HFFc6 (cell line): ENCODE measurements around the gene RPS27. TPM values are rescaled to one million over a fixed set of nuclear protein-coding genes. Genes with fewer than 3 reads are reported as not detected.

Source experiments
- DNase-seq: peaks from one replicate; pipeline ENCODE4 v3.0.0-alpha.2; 2018
- H3K27ac Mint-ChIP-seq: 2 replicates; pipeline ENCODE4 v1.8.0; 2020; ENCODE audit warnings: mild to moderate bottlenecking, mixed read lengths
- H3K27me3 Mint-ChIP-seq: 2 replicates; pipeline ENCODE4 v1.8.0; 2021; ENCODE audit warnings: mild to moderate bottlenecking, moderate library complexity, mixed read lengths; ENCODE audit not compliant: insufficient read depth
- H3K36me3 Mint-ChIP-seq: 2 replicates; pipeline ENCODE4 v1.8.0; 2021; ENCODE audit warnings: low read depth, mixed read lengths
- H3K4me1 Mint-ChIP-seq: 2 replicates; pipeline ENCODE4 v1.8.0; 2020; ENCODE audit warnings: low read depth, mixed read lengths
- H3K4me3 Mint-ChIP-seq: 2 replicates; pipeline ENCODE4 v1.8.0; 2020; ENCODE audit warnings: mild to moderate bottlenecking, moderate library complexity, mixed read lengths
- H3K9me3 Mint-ChIP-seq: 2 replicates; pipeline ENCODE4 v1.8.0; 2020; ENCODE audit warnings: mild to moderate bottlenecking, mixed read lengths
- total RNA-seq, 6 experiments: library from RNA; stranded (reverse); fragmentation: NEBNext Ultra II Directional; extraction: Animal tissue kit (Norgen Biotek cat#: 25700); gene quantifications; 2 replicates in 1 of 6; 3 replicates in 5 of 6; pipeline ENCODE4 v1.2.3, GENCODE V29; 2021
- TF ChIP-seq, protein P1 (sequence below): fragments of 200-600 bp; sonication (generic); IDR thresholded peaks from 2 replicates; pipeline ENCODE4 v1.5.0; 2021; ENCODE audit warnings: antibody characterized with exemption, mild to moderate bottlenecking

Gene RPS27
- total RNA-seq, 6 experiments from 2014 or later: 954 to 1,562 (median 1,206) TPM

GRCh38 chr1:153944827-153945117 lies 45.8 kb upstream of the RPS27 start:
- peaks cover 10% of the 10 kb centered on the region for H3K36me3 Mint-ChIP-seq
- H3K27ac Mint-ChIP-seq: peak overlapping the region; percentile 81; the same call in 1 of the 2 replicates
- peaks cover 21% of the 10 kb centered on the region for H3K4me1 Mint-ChIP-seq
- H3K27me3 Mint-ChIP-seq: peaks cover 4% of the 10 kb centered on the region
- DNase-seq: no peak
- peak overlapping the region; percentile 90 for H3K4me3 Mint-ChIP-seq
- TF ChIP-seq, protein P1, sequence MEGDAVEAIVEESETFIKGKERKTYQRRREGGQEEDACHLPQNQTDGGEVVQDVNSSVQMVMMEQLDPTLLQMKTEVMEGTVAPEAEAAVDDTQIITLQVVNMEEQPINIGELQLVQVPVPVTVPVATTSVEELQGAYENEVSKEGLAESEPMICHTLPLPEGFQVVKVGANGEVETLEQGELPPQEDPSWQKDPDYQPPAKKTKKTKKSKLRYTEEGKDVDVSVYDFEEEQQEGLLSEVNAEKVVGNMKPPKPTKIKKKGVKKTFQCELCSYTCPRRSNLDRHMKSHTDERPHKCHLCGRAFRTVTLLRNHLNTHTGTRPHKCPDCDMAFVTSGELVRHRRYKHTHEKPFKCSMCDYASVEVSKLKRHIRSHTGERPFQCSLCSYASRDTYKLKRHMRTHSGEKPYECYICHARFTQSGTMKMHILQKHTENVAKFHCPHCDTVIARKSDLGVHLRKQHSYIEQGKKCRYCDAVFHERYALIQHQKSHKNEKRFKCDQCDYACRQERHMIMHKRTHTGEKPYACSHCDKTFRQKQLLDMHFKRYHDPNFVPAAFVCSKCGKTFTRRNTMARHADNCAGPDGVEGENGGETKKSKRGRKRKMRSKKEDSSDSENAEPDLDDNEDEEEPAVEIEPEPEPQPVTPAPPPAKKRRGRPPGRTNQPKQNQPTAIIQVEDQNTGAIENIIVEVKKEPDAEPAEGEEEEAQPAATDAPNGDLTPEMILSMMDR: no peak
- no peaks in the 10 kb centered on the region for H3K9me3 Mint-ChIP-seq

GRCh38 chr1:153945131-153945794 lies 45.3 kb upstream of the RPS27 start:
- DNase-seq: peak; percentile 58
- H3K27me3 Mint-ChIP-seq: peaks cover 4% of the 10 kb centered on the region
- peaks cover 21% of the 10 kb centered on the region for H3K4me1 Mint-ChIP-seq
- TF ChIP-seq, protein P1: no peak
- peaks cover 8% of the 10 kb centered on the region for H3K36me3 Mint-ChIP-seq
- peak overlapping the region; percentile 81 for H3K27ac Mint-ChIP-seq
- H3K9me3 Mint-ChIP-seq: no peaks in the 10 kb centered on the region
- peak overlapping the region; percentile 90 for H3K4me3 Mint-ChIP-seq

- Mint-ChIP-seq H3K4me1 (peaks cover 21% of the 10 kb centered on the region), H3K27me3 (peaks cover 2% of the 10 kb centered on the region), H3K27ac (peak overlapping the region; percentile 81), H3K9me3 (no peaks in the 10 kb centered on the region), H3K4me3 (peak overlapping the region; percentile 90), H3K36me3 (peaks cover 11% of the 10 kb centered on the region; the same call in 1 of the 2 replicates)
- peak; percentile 43 for DNase-seq
- TF ChIP-seq, protein P1: no peak
Measured at GRCh38 chr1:153945795-153946621, 44.6 kb upstream of the RPS27 start.

DNA sequence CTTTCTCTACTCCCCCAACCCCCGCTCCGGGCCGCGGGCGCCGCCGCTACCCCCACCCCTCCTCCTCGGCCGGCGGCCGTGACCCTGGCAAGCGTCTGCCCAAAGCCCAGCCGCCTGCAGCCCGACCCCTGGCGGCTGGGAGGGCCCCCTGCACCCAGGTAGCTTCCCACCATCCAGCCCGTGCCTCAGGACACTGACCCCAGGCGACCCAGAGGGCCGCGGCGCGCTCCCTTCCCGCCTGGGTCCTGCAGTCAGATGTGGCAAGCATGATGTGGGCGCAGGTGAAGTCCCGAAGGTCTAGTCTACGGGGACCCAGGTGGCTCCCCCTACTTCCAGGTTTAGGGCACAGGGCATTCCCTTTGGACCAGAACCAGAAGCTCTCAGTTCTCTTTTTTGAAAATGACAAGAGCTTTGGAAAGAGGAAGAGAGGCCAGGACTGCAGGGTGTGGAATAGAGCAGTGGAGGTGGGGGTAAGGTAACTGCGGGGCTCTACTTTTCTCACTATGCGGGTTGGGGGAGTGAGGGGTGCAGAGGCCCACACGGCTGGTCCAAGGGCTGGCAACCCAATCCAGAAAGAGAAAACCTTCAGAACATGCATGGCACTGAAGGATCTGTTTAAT lies 43.8 kb upstream of the RPS27 start, which contains the start of gene DENND4B:
Gene DENND4B, minus strand, starts transcription at position 97 of the 620 bp plus-strand sequence. CDS start 2,344 bp downstream, outside the sequence.
- no peaks in the 10 kb centered on the region for H3K9me3 Mint-ChIP-seq
- H3K27me3 Mint-ChIP-seq: peaks cover 2% of the 10 kb centered on the region
- peaks cover 12% of the 10 kb centered on the region; the same call in 1 of the 2 replicates for H3K36me3 Mint-ChIP-seq
- peak within 1 kb of the TSS; percentile 90 for H3K4me3 Mint-ChIP-seq
- H3K27ac Mint-ChIP-seq: peak within 1 kb of the TSS; percentile 81
- peak; percentile 54 for DNase-seq
- TF ChIP-seq, protein P1: peak; percentile 97
- H3K4me1 Mint-ChIP-seq: peaks cover 21% of the 10 kb centered on the region

- no peaks in the 10 kb centered on the region for H3K9me3 Mint-ChIP-seq
- H3K36me3 Mint-ChIP-seq: peaks cover 12% of the 10 kb centered on the region; the same call in 1 of the 2 replicates
- peaks cover 2% of the 10 kb centered on the region; the same call in 1 of the 2 replicates for H3K27me3 Mint-ChIP-seq
- no peak overlapping the region for H3K4me3 Mint-ChIP-seq
- H3K4me1 Mint-ChIP-seq: peaks cover 19% of the 10 kb centered on the region
- H3K27ac Mint-ChIP-seq: no peak overlapping the region
- TF ChIP-seq, protein P1: no peak
- DNase-seq: no peak
Measured at GRCh38 chr1:153951183-153951582, 39.4 kb upstream of the RPS27 start.
